A673 (cell line): ENCODE measurements around the gene SDF2L1.

Source experiments
- CTCF ChIP-seq: fragments of 300-800, 200-600 bp; sonication (generic); conservative IDR thresholded peaks from 2 replicates; pipeline ENCODE4 v1.5.1; 2017; ENCODE audit warnings: low read depth, mild to moderate bottlenecking, antibody characterized with exemption, low read length, moderate library complexity, mixed read lengths
- EZH2 ChIP-seq: fragments of 200-600 bp; sonication (generic); IDR thresholded peaks from 2 replicates; pipeline ENCODE4 v1.6.1; 2017; ENCODE audit warnings: borderline replicate concordance, low read depth, mild to moderate bottlenecking, mixed read lengths, antibody characterized with exemption, low read length; ENCODE audit not compliant: poor library complexity, severe bottlenecking

GRCh38 chr22:21652547-21653545 lies 10.7 kb downstream of the SDF2L1 start:
- TF ChIP-seq CTCF (no peak), EZH2 (no peak)
